GM23248 (cell line): ENCODE measurements around the gene DNAAF5. TPM values are rescaled to one million over a fixed set of nuclear protein-coding genes. Genes with fewer than 3 reads are reported as not detected.
"Not testable (repeated sequence)": the region's sequence is repeated elsewhere in the genome, so short reads cannot be mapped to it uniquely, and the experiment has no call there.

Experiments used
- DNase-seq: peaks from one replicate; pipeline ENCODE4 v3.0.0-alpha.2; 2015
- H2AFZ ChIP-seq: fragments of 200-600 bp; sonication (generic); 2 replicates; pipeline ENCODE4 v1.6.1; 2016; ENCODE audit warnings: antibody characterized with exemption
- H3F3A ChIP-seq: fragments of 200-600 bp; sonication (generic); 2 replicates; pipeline ENCODE4 v1.6.1; 2016; ENCODE audit warnings: mild to moderate bottlenecking, antibody characterized with exemption, mixed run types; ENCODE audit not compliant: insufficient read depth
- H3K27ac ChIP-seq: fragments of 200-600 bp; sonication (generic); 2 replicates; pipeline ENCODE4 v1.5.1; 2016; ENCODE audit warnings: mild to moderate bottlenecking
- H3K27me3 ChIP-seq: fragments of 200-600 bp; sonication (generic); replicated peaks from 2 replicates; pipeline ENCODE4 v1.6.1; 2016; ENCODE audit warnings: mild to moderate bottlenecking; ENCODE audit not compliant: insufficient read depth
- H3K36me3 ChIP-seq: fragments of 200-600 bp; sonication (generic); 2 replicates; pipeline ENCODE4 v1.6.1; 2016; ENCODE audit warnings: low read depth, mild to moderate bottlenecking
- H3K4me1 ChIP-seq: fragments of 200-600 bp; sonication (generic); 2 replicates; pipeline ENCODE4 v1.6.1; 2016; ENCODE audit warnings: mild to moderate bottlenecking; ENCODE audit not compliant: insufficient read depth
- H3K4me2 ChIP-seq: fragments of 200-600 bp; sonication (generic); one replicate; pipeline ENCODE4 v1.6.1; 2016; ENCODE audit warnings: mild to moderate bottlenecking; ENCODE audit not compliant: unreplicated experiment
- H3K4me3 ChIP-seq: fragments of 200-600 bp; sonication (generic); 2 replicates; pipeline ENCODE4 v1.5.1; 2016; ENCODE audit warnings: mild to moderate bottlenecking
- H3K79me2 ChIP-seq: fragments of 200-600 bp; sonication (generic); 2 replicates; pipeline ENCODE4 v1.6.1; 2016; ENCODE audit warnings: mild to moderate bottlenecking; ENCODE audit not compliant: insufficient read depth
- H3K9ac ChIP-seq: fragments of 200-600 bp; sonication (generic); 2 replicates; pipeline ENCODE4 v1.6.1; 2016; ENCODE audit warnings: mild to moderate bottlenecking
- H3K9me2 ChIP-seq: fragments of 200-600 bp; sonication (generic); 2 replicates; pipeline ENCODE4 v1.6.1; 2016; ENCODE audit warnings: mixed run types, mild to moderate bottlenecking, moderate library complexity; ENCODE audit not compliant: insufficient read depth
- H3K9me3 ChIP-seq: fragments of 200-600 bp; sonication (generic); one replicate; pipeline ENCODE4 v1.6.1; 2017; ENCODE audit warnings: low read depth
- H4K20me1 ChIP-seq: fragments of 200-600 bp; sonication (generic); 2 replicates; pipeline ENCODE4 v1.6.0; 2016; ENCODE audit not compliant: insufficient read depth
- EZH2 ChIP-seq: fragments of 200-600 bp; sonication (generic); IDR thresholded peaks from 2 replicates; pipeline ENCODE4 v1.6.1; 2018; ENCODE audit warnings: antibody characterized with exemption, mild to moderate bottlenecking; ENCODE audit not compliant: insufficient read depth, poor library complexity, severe bottlenecking
- EZH2phosphoT487 ChIP-seq: fragments of 200-600 bp; sonication (generic); IDR thresholded peaks from 2 replicates; pipeline ENCODE4 v1.6.1; 2018; ENCODE audit warnings: antibody characterized with exemption, moderate library complexity, mild to moderate bottlenecking, low read depth; ENCODE audit not compliant: insufficient read depth
- WGBS, 2 experiments: methylation state at CpG; one replicate each; pipeline ENCODE4 v1.1.6; 2015 to 2017; ENCODE audit warnings: low lambda C conversion rate in 2 of 2, low coverage in 1 of 2; ENCODE audit errors: missing lambda C conversion rate in 2 of 2; 5-methylcytosine and 5-hydroxymethylcytosine counted together
- in situ Hi-C: fragments of 300-500 bp; cut with MboI; formaldehyde crosslinking; loops from 2 replicates; pipeline ENCODE4 v1.15.0; 2020
- polyA plus RNA-seq: library from polyadenylated mRNA; unstranded; fragments of >200 nt; fragmentation: Nextera tagmentation; extraction: Ambion mirVana; gene quantifications from 2 replicates; pipeline ENCODE4 v1.2.1, GENCODE V29; 2016
- total RNA-seq: library from RNA; depleted of rRNA; stranded (reverse); fragments of >200 nt; shearing (Covaris generic); gene quantifications from 2 replicates; pipeline ENCODE4 v1.2.3, GENCODE V29; 2014

The DNAAF5 gene
- total and polyA plus RNA-seq, 2 experiments from 2014 or later = 5.7 to 35.7 TPM

DNA sequence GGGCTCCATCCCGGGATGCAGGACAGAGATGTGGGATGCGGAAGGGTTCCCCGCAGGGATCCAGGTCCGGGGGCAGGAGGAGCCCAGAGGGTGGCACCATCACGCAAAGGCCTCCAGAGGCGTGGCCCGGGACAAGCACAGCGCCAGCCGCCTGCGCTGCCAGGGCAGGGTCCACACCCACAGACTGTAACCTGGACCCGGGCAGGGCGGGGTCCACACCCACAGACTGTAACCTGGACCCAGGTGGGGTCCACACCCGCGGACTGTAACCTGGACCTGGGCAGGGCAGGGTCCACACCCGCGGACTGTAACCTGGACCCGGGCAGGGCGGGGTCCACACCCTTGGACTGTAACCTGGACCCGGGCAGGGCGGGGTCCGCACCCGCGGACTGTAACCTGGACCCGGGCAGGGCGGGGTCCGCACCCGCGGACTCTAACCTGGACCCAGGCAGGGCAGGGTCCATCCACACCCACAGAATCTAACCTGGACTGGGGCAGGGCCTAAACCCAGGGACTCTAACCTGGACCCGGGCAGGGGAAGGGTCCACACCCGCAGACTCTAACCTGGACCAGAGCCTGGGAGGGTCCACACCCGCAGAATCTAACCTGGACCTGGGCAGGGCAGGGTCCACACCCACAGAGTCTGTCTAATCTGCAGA is 68.3 kb downstream of the DNAAF5 start:
- no peaks in the 10 kb centered on the region for H3K9me3 ChIP-seq
- H3K9ac ChIP-seq = no peak overlapping the region
- H3K79me2 ChIP-seq = no peaks in the 10 kb centered on the region
- DNase-seq = no peak
- H3K4me1 ChIP-seq = no peaks in the 10 kb centered on the region
- no peaks in the 10 kb centered on the region for H3K9me2 ChIP-seq
- in situ Hi-C loops = no loop called here
- H3K36me3 ChIP-seq = no peaks in the 10 kb centered on the region
- no peak overlapping the region for H3K4me3 ChIP-seq
- no peaks in the 10 kb centered on the region for H3F3A ChIP-seq
- TF ChIP-seq EZH2phosphoT487 (no peak), EZH2 (no peak)
- no peaks in the 10 kb centered on the region for H3K27me3 ChIP-seq
- 96 to 98% methylated on average over 12 to 28 of the region's 31 CpGs for WGBS, 2 experiments
- no peaks in the 10 kb centered on the region for H4K20me1 ChIP-seq
- H3K4me2 ChIP-seq = no peak overlapping the region
- H2AFZ ChIP-seq = no peak overlapping the region
- H3K27ac ChIP-seq = no peak overlapping the region

DNA sequence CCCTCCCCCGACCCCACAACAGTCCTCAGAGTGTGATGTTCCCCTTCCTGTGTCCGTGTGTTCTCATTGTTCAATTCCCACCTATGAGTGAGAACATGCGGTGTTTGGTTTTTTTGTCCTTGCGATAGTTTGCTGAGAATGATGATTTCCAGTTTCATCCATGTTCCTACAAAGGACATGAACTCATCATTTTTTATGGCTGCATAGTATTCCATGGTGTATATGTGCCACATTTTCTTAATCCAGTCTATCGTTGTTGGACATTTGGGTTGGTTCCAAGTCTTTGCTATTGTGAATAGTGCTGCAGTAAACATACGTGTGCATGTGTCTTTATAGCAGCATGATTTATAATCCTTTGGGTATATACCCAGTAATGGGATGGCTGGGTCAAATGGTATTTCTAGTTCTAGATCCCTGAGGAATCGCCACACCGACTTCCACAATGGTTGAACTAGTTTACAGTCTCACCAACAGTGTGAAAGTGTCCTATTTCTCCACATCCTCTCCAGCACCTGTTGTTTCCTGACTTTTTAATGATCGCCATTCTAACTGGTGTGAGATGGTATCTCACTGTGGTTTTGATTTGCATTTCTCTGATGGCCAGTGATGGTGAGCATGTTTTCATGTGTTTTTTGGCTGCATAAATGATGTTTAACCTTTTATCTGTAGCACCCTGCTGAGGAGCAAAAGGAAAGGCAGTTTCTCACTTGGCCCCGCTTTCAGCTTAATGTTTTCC is 70.1 kb downstream of the DNAAF5 start:
- H3F3A ChIP-seq, H3K4me1 ChIP-seq, H3K79me2 ChIP-seq, in situ Hi-C loops, DNase-seq, H3K27me3 ChIP-seq, H3K4me2 ChIP-seq, H3K9me3 ChIP-seq, H2AFZ ChIP-seq, H3K9ac ChIP-seq, H3K9me2 ChIP-seq, H3K4me3 ChIP-seq, H3K27ac ChIP-seq, H3K36me3 ChIP-seq, H4K20me1 ChIP-seq: not testable (repeated sequence)
- 67 to 80% methylated on average over 4 to 8 of the region's 10 CpGs for WGBS, 2 experiments

- Histone ChIP-seq H3K4me2 (no peak overlapping the region), H3K9me3 (no peaks in the 10 kb centered on the region), H3K4me1 (no peaks in the 10 kb centered on the region), H2AFZ (no peak overlapping the region), H3K27me3 (no peaks in the 10 kb centered on the region), H3K79me2 (no peaks in the 10 kb centered on the region), H3F3A (no peaks in the 10 kb centered on the region), H3K27ac (no peak overlapping the region), H3K4me3 (no peak overlapping the region), H3K9me2 (no peaks in the 10 kb centered on the region), H3K36me3 (no peaks in the 10 kb centered on the region), H3K9ac (no peak overlapping the region), H4K20me1 (no peaks in the 10 kb centered on the region)
- 96 to 98% methylated on average over 12 of the region's 12 CpGs for WGBS, 2 experiments
- no peak for TF ChIP-seq EZH2phosphoT487
- TF ChIP-seq EZH2 = no peak
- in situ Hi-C loops = no loop called here
- no peak for DNase-seq
Measured at GRCh38 chr7:798921-799470, 72.5 kb downstream of the DNAAF5 start.

GRCh38 chr7:800692-801091 is 74.2 kb downstream of the DNAAF5 start:
- WGBS, 2 experiments = 76 to 77% methylated on average over 7 of the region's 7 CpGs

GRCh38 chr7:801351-801750 is 74.9 kb downstream of the DNAAF5 start:
- 68 to 69% methylated on average over 5 to 6 of the region's 6 CpGs for WGBS, 2 experiments
- H3K27me3 ChIP-seq, H3K4me1 ChIP-seq, H4K20me1 ChIP-seq, H3K9ac ChIP-seq, H3K27ac ChIP-seq, H3K4me3 ChIP-seq, H3K79me2 ChIP-seq, H3K36me3 ChIP-seq, DNase-seq, H2AFZ ChIP-seq, H3F3A ChIP-seq, H3K9me2 ChIP-seq, H3K9me3 ChIP-seq, H3K4me2 ChIP-seq, in situ Hi-C loops: not testable (repeated sequence)

More at GRCh38 chr7:800692-801091, 74.2 kb downstream of the DNAAF5 start:
- H3K79me2 ChIP-seq = no peaks in the 10 kb centered on the region
- no peak overlapping the region for H3K4me3 ChIP-seq
- no peaks in the 10 kb centered on the region for H3K9me2 ChIP-seq
- TF ChIP-seq EZH2 (no peak), EZH2phosphoT487 (no peak)
- in situ Hi-C loops = no loop called here
- no peaks in the 10 kb centered on the region for H3K9me3 ChIP-seq
- H3K27me3 ChIP-seq = no peaks in the 10 kb centered on the region
- H2AFZ ChIP-seq = no peak overlapping the region
- no peak overlapping the region for H3K4me2 ChIP-seq
- no peak for DNase-seq
- H3F3A ChIP-seq = no peaks in the 10 kb centered on the region
- H3K36me3 ChIP-seq = no peaks in the 10 kb centered on the region
- H3K9ac ChIP-seq = no peak overlapping the region
- H4K20me1 ChIP-seq = no peaks in the 10 kb centered on the region
- H3K4me1 ChIP-seq = no peaks in the 10 kb centered on the region
- H3K27ac ChIP-seq = no peak overlapping the region
